SK-N-MC (cell line): ENCODE results near the gene CDK5RAP1.
A peak's percentile ranks its signal among the peaks of the same experiment; 100 is the strongest.

Source experiments
- DNase-seq: peaks from one replicate; pipeline ENCODE4 v3.0.0-alpha.2; 2011; ENCODE audit warnings: low read depth, low spot score
- H3K27ac ChIP-seq: fragments of 200-600 bp; sonication (generic); 2 replicates; pipeline ENCODE4 v1.5.1; 2016; ENCODE audit warnings: mixed run types
- H3K36me3 ChIP-seq: fragments of 200-600 bp; sonication (generic); 2 replicates; pipeline ENCODE4 v1.6.1; 2017; ENCODE audit warnings: antibody characterized with exemption, low read length, mixed read lengths; ENCODE audit not compliant: insufficient read depth
- H3K4me3 ChIP-seq: fragments of 200-600 bp; sonication (generic); 2 replicates; pipeline ENCODE4 v1.5.1; 2016
- H3K9ac ChIP-seq: fragments of 200-600 bp; sonication (generic); 2 replicates; pipeline ENCODE4 v1.8.0; 2017; ENCODE audit warnings: mixed run types, mixed read lengths; ENCODE audit not compliant: insufficient read length
- H3K9me3 ChIP-seq: fragments of 200-600 bp; sonication (generic); 2 replicates; pipeline ENCODE4 v1.6.1; 2017; ENCODE audit warnings: low read depth, mild to moderate bottlenecking, antibody characterized with exemption, low read length, moderate library complexity, mixed read lengths
- EZH2 ChIP-seq: fragments of 200-600 bp; sonication (generic); IDR thresholded peaks from one replicate; pipeline ENCODE4 v1.6.1; 2017; ENCODE audit warnings: antibody characterized with exemption
- FOXP2 ChIP-seq: optimal IDR thresholded peaks from 2 replicates; pipeline ENCODE3; 2011; ENCODE audit warnings: mild to moderate bottlenecking, moderate library complexity; ENCODE audit not compliant: insufficient read depth; ENCODE audit errors: extremely low read length, control extremely low read depth
- POLR2AphosphoS5 ChIP-seq: IDR thresholded peaks from 2 replicates; pipeline ENCODE4 v1.6.1; 2012; ENCODE audit warnings: mild to moderate bottlenecking, low read depth, low read length, borderline replicate concordance

The CDK5RAP1 gene

GRCh38 chr20:33401184-33401920 is at the start of gene CDK5RAP1:
CDK5RAP1 (minus strand) TSS chr20:33401519; CDS start chr20:33397064, 4,455 bp downstream.
- TF ChIP-seq FOXP2 (peak; percentile 71), POLR2AphosphoS5 (peak; percentile 95), EZH2 (no peak)
- Histone ChIP-seq H3K9ac (peak within 1 kb of the TSS; percentile 99), H3K9me3 (no peaks in the 10 kb centered on the region), H3K4me3 (peak within 1 kb of the TSS; percentile 98), H3K36me3 (peaks cover 4% of the 10 kb centered on the region; the same call in 1 of the 2 replicates), H3K27ac (peak within 1 kb of the TSS; percentile 80)
- DNase-seq = peak; percentile 80

- DNase-seq = no peak
- Histone ChIP-seq H3K36me3 (no peaks in the 10 kb centered on the region), H3K27ac (no peak overlapping the region), H3K9ac (no peak overlapping the region), H3K4me3 (no peak overlapping the region), H3K9me3 (no peaks in the 10 kb centered on the region)
- TF ChIP-seq FOXP2 = no peak
- no peak for TF ChIP-seq EZH2
- TF ChIP-seq POLR2AphosphoS5 = no peak
Observed at GRCh38 chr20:33450867-33451266, 49.5 kb upstream of the CDK5RAP1 start.

- no peak for TF ChIP-seq EZH2
- peak overlapping the region; percentile 1 for H3K9ac ChIP-seq
- H3K27ac ChIP-seq = peak overlapping the region; percentile 82
- no peaks in the 10 kb centered on the region for H3K9me3 ChIP-seq
- no peaks in the 10 kb centered on the region for H3K36me3 ChIP-seq
- H3K4me3 ChIP-seq = no peak overlapping the region
- DNase-seq = no peak
Observed at GRCh38 chr20:33445881-33446625, 44.7 kb upstream of the CDK5RAP1 start.

GRCh38 chr20:33444797-33445560 is 43.7 kb upstream of the CDK5RAP1 start:
- H3K4me3 ChIP-seq = peak overlapping the region; percentile 89
- H3K9ac ChIP-seq = peak overlapping the region; percentile 37
- no peaks in the 10 kb centered on the region for H3K9me3 ChIP-seq
- TF ChIP-seq POLR2AphosphoS5 = no peak
- no peak for TF ChIP-seq FOXP2
- no peak for TF ChIP-seq EZH2
- no peaks in the 10 kb centered on the region for H3K36me3 ChIP-seq
- H3K27ac ChIP-seq = peak overlapping the region; percentile 67; the same call in 1 of the 2 replicates
- no peak for DNase-seq

GRCh38 chr20:33443512-33444239 is 42.4 kb upstream of the CDK5RAP1 start, which contains the start of gene SNTA1:
SNTA1 (minus strand) TSS chr20:33443763; CDS start chr20:33443620, 143 bp downstream.
- TF ChIP-seq FOXP2 (no peak), EZH2 (no peak), POLR2AphosphoS5 (no peak)
- Histone ChIP-seq H3K9ac (peak within 1 kb of the TSS; percentile 37), H3K4me3 (peak within 1 kb of the TSS; percentile 89), H3K9me3 (no peaks in the 10 kb centered on the region), H3K36me3 (no peaks in the 10 kb centered on the region), H3K27ac (peak within 1 kb of the TSS; percentile 67; the same call in 1 of the 2 replicates)
- DNase-seq = no peak

GRCh38 chr20:33443006-33443511 is 41.7 kb upstream of the CDK5RAP1 start:
- Histone ChIP-seq H3K4me3 (peak overlapping the region; percentile 89), H3K9me3 (no peaks in the 10 kb centered on the region), H3K27ac (no peak overlapping the region), H3K9ac (no peak overlapping the region), H3K36me3 (no peaks in the 10 kb centered on the region)
- no peak for DNase-seq
- TF ChIP-seq POLR2AphosphoS5 = no peak
- no peak for TF ChIP-seq FOXP2
- TF ChIP-seq EZH2 = no peak

GRCh38 chr20:33442136-33443005 is 41.1 kb upstream of the CDK5RAP1 start:
- Histone ChIP-seq H3K9me3 (no peaks in the 10 kb centered on the region), H3K27ac (no peak overlapping the region), H3K9ac (no peak overlapping the region), H3K4me3 (peak overlapping the region; percentile 89), H3K36me3 (no peaks in the 10 kb centered on the region)
- TF ChIP-seq POLR2AphosphoS5 = no peak
- TF ChIP-seq FOXP2 = no peak
- TF ChIP-seq EZH2 = no peak
- DNase-seq = no peak
